ENCODE results near the gene STIMATE.

The STIMATE gene

DNA sequence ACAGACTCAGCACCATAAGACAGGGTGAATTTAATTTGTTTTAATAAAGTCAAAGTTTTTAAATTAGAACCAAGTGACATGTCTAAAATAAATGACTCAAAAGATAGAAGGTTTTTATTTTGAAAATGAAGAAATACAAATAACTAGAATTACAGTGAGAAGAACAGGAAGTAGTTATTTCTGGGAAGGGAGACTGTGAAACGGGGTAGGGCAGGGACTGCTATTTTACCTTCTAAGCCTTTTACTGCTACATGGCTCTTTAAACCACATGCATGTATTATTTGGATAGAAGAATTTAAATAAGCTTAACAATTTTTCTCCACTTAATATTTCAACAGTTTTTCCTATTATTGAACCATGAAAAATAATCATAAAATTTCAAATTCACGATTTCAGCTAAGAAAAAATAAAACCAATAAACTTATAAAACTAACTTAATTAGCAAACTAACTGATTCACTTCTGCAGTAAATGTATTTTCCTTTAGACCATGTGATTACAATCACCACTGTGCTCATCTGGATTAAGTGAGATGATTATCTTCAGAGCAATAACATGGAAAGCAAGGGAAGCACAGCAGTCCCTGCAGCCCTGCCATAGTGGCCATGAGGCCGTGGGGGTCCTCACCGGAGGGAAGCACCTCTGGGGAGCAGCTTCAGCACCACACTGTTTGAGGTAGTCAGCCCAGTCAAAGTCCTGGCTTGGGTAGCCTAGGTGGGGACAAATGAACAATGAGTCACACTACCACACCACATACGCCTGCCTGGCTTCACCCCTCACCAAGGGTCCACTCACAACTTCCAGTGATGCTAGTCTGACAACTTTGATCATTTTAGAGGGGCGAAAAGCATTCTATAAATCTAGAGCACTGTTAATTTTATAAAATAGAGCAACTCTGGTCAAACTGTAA, 28.3 kb upstream of the STIMATE start:
- no peak overlapping the region for H3K4me3 ChIP-seq (ENCODE audit: insufficient read length, low read depth)
- H3K4me1 ChIP-seq (ENCODE audit: insufficient read depth, insufficient read length): no peaks in the 10 kb centered on the region
- H3K27me3 ChIP-seq (ENCODE audit: insufficient read depth, insufficient read length): no peaks in the 10 kb centered on the region
- DNase-seq (ENCODE audit: low read depth, low spot score): no peak
- TF ChIP-seq YY1 (IDR thresholded peaks at IDR 0.05; ENCODE audit: insufficient read depth, insufficient read length) (no peak), ZNF274 (IDR thresholded peaks at IDR 0.05; ENCODE audit: low read depth, low read length) (no peak), SUZ12 (IDR thresholded peaks at IDR 0.05; ENCODE audit: extremely low read depth, insufficient read depth, insufficient read length) (no peak)
- no peak overlapping the region for H3K9ac ChIP-seq (ENCODE audit: insufficient read length, low read depth)
- H3K36me3 ChIP-seq (ENCODE audit: insufficient read depth, insufficient read length, low read length): no peaks in the 10 kb centered on the region
- H3K9me3 ChIP-seq (ENCODE audit: insufficient read depth, low read length): no peaks in the 10 kb centered on the region

- no peak for DNase-seq (ENCODE audit: low read depth, low spot score)
- Histone ChIP-seq H3K36me3 (ENCODE audit: insufficient read depth, insufficient read length, low read length) (peaks cover 4% of the 10 kb centered on the region), H3K9ac (ENCODE audit: insufficient read length, low read depth) (no peak overlapping the region), H3K4me3 (ENCODE audit: insufficient read length, low read depth) (no peak overlapping the region), H3K27me3 (ENCODE audit: insufficient read depth, insufficient read length) (no peaks in the 10 kb centered on the region), H3K4me1 (ENCODE audit: insufficient read depth, insufficient read length) (no peaks in the 10 kb centered on the region), H3K9me3 (ENCODE audit: insufficient read depth, low read length) (no peaks in the 10 kb centered on the region)
- no peak for TF ChIP-seq SUZ12 (IDR thresholded peaks at IDR 0.05; ENCODE audit: extremely low read depth, insufficient read depth, insufficient read length)
- TF ChIP-seq ZNF274 (IDR thresholded peaks at IDR 0.05; ENCODE audit: low read depth, low read length): no peak
- no peak for TF ChIP-seq YY1 (IDR thresholded peaks at IDR 0.05; ENCODE audit: insufficient read depth, insufficient read length)
These were observed 26.6 kb upstream of the STIMATE start for GRCh38 chr3:52923963-52924362.

DNA sequence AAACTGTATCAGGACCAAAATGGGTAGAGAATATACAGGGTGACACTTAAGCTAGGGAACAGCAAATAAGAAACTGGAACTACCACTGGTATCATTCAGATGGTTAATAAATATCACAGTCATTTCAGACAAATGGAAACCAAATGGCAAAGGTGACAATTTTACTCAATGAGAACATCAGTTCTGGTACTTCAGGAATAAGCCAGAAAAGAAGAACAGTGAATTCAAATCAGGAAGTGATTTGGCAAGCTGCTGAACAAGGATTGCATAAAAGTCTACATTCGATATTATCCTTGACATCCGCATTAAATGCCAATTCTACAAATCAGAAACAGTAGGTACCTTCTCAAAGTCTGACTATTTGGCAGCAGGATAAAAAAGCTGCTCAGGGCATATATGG, 23.5 kb upstream of the STIMATE start:
- Histone ChIP-seq H3K36me3 (ENCODE audit: insufficient read depth, insufficient read length, low read length) (peaks cover 4% of the 10 kb centered on the region), H3K4me3 (ENCODE audit: insufficient read length, low read depth) (no peak overlapping the region), H3K9ac (ENCODE audit: insufficient read length, low read depth) (no peak overlapping the region), H3K4me1 (ENCODE audit: insufficient read depth, insufficient read length) (no peaks in the 10 kb centered on the region), H3K27me3 (ENCODE audit: insufficient read depth, insufficient read length) (no peaks in the 10 kb centered on the region), H3K9me3 (ENCODE audit: insufficient read depth, low read length) (no peaks in the 10 kb centered on the region)
- TF ChIP-seq SUZ12 (IDR thresholded peaks at IDR 0.05; ENCODE audit: extremely low read depth, insufficient read depth, insufficient read length) (no peak), ZNF274 (IDR thresholded peaks at IDR 0.05; ENCODE audit: low read depth, low read length) (no peak), YY1 (IDR thresholded peaks at IDR 0.05; ENCODE audit: insufficient read depth, insufficient read length) (no peak)
- no peak for DNase-seq (ENCODE audit: low read depth, low spot score)

DNA sequence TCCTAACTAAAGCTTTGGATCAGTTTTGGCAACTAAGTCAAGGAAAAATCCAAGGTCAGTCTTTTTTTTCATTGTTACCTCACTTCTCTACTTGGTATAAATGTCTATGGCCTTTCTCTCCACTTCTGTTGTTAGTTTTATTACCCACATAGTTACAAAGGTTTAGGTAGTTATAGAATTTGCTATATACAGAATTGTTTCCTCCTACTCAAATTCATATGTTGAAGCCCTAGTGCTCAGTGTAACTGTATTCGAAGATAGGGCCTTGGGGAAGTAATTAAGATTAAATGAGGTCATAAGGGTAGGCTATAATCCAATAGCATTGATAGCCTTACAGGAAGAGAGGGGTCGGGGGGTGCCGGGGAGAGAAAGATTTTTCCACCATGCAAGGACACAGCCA, 19.7 kb upstream of the STIMATE start:
- Histone ChIP-seq H3K27me3 (ENCODE audit: insufficient read depth, insufficient read length) (no peaks in the 10 kb centered on the region), H3K36me3 (ENCODE audit: insufficient read depth, insufficient read length, low read length) (peaks cover 4% of the 10 kb centered on the region), H3K4me3 (ENCODE audit: insufficient read length, low read depth) (no peak overlapping the region), H3K9me3 (ENCODE audit: insufficient read depth, low read length) (no peaks in the 10 kb centered on the region), H3K9ac (ENCODE audit: insufficient read length, low read depth) (no peak overlapping the region), H3K4me1 (ENCODE audit: insufficient read depth, insufficient read length) (no peaks in the 10 kb centered on the region)
- no peak for DNase-seq (ENCODE audit: low read depth, low spot score)
- TF ChIP-seq SUZ12 (IDR thresholded peaks at IDR 0.05; ENCODE audit: extremely low read depth, insufficient read depth, insufficient read length) (no peak), YY1 (IDR thresholded peaks at IDR 0.05; ENCODE audit: insufficient read depth, insufficient read length) (no peak), ZNF274 (IDR thresholded peaks at IDR 0.05; ENCODE audit: low read depth, low read length) (no peak)

GRCh38 chr3:52915294-52915693, 17.9 kb upstream of the STIMATE start:
- Histone ChIP-seq H3K36me3 (ENCODE audit: insufficient read depth, insufficient read length, low read length) (peaks cover 4% of the 10 kb centered on the region), H3K9me3 (ENCODE audit: insufficient read depth, low read length) (no peaks in the 10 kb centered on the region), H3K4me3 (ENCODE audit: insufficient read length, low read depth) (no peak overlapping the region), H3K4me1 (ENCODE audit: insufficient read depth, insufficient read length) (no peaks in the 10 kb centered on the region), H3K27me3 (ENCODE audit: insufficient read depth, insufficient read length) (no peaks in the 10 kb centered on the region), H3K9ac (ENCODE audit: insufficient read length, low read depth) (no peak overlapping the region)
- TF ChIP-seq SUZ12 (IDR thresholded peaks at IDR 0.05; ENCODE audit: extremely low read depth, insufficient read depth, insufficient read length) (no peak), YY1 (IDR thresholded peaks at IDR 0.05; ENCODE audit: insufficient read depth, insufficient read length) (no peak), ZNF274 (IDR thresholded peaks at IDR 0.05; ENCODE audit: low read depth, low read length) (no peak)
- no peak for DNase-seq (ENCODE audit: low read depth, low spot score)

DNA sequence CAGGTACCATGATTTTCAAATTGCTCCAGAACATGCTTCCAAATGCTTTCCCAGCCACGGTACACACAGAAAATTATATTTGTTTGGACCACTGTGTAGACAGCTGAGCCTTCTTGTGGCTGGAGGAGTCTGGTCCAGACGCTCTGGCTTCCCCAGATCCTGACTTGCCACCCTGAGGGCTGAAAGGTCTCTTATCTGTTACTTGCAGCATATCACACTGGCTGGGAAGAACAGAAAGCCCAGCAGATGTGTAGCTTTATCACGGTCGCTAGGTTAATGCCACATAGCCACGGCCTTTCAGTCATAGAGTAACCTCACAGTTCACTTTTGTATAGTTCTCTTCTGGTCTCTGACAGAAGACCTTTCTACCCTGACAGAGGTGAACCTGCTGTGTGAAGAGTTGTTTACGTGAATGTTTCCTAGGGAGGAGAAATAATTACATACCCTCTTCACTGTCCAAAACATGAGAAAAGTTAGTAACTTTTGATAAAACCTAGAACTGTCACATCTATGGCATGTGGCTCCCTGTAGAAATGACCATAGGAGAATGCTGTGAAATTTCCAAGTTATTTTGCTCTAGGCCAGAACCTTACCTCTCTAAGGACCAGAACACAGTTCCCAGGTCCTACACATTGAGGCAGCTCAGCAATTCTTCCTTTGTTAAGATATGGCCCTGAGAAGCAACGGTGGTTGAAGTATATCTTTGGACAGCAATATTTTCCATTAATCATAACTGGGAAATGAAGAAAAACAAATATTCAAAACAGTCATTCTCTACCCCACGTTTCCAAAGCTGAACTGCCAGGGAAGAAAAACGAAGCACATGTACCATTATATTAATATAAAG, 15.8 kb upstream of the STIMATE start:
- H3K9me3 ChIP-seq (ENCODE audit: insufficient read depth, low read length): no peaks in the 10 kb centered on the region
- no peak for DNase-seq (ENCODE audit: low read depth, low spot score)
- no peaks in the 10 kb centered on the region for H3K4me1 ChIP-seq (ENCODE audit: insufficient read depth, insufficient read length)
- H3K36me3 ChIP-seq (ENCODE audit: insufficient read depth, insufficient read length, low read length): no peaks in the 10 kb centered on the region
- no peak for TF ChIP-seq SUZ12 (IDR thresholded peaks at IDR 0.05; ENCODE audit: extremely low read depth, insufficient read depth, insufficient read length)
- TF ChIP-seq ZNF274 (IDR thresholded peaks at IDR 0.05; ENCODE audit: low read depth, low read length): no peak
- TF ChIP-seq YY1 (IDR thresholded peaks at IDR 0.05; ENCODE audit: insufficient read depth, insufficient read length): no peak
- no peak overlapping the region for H3K4me3 ChIP-seq (ENCODE audit: insufficient read length, low read depth)
- no peak overlapping the region for H3K9ac ChIP-seq (ENCODE audit: insufficient read length, low read depth)
- no peaks in the 10 kb centered on the region for H3K27me3 ChIP-seq (ENCODE audit: insufficient read depth, insufficient read length)

GRCh38 chr3:52910823-52911222, 13.5 kb upstream of the STIMATE start:
- TF ChIP-seq YY1 (IDR thresholded peaks at IDR 0.05; ENCODE audit: insufficient read depth, insufficient read length) (no peak), SUZ12 (IDR thresholded peaks at IDR 0.05; ENCODE audit: extremely low read depth, insufficient read depth, insufficient read length) (no peak), ZNF274 (IDR thresholded peaks at IDR 0.05; ENCODE audit: low read depth, low read length) (no peak)
- H3K9ac ChIP-seq (ENCODE audit: insufficient read length, low read depth): no peak overlapping the region
- H3K9me3 ChIP-seq (ENCODE audit: insufficient read depth, low read length): no peaks in the 10 kb centered on the region
- H3K27me3 ChIP-seq (ENCODE audit: insufficient read depth, insufficient read length): no peaks in the 10 kb centered on the region
- H3K4me3 ChIP-seq (ENCODE audit: insufficient read length, low read depth): no peak overlapping the region
- no peaks in the 10 kb centered on the region for H3K36me3 ChIP-seq (ENCODE audit: insufficient read depth, insufficient read length, low read length)
- DNase-seq (ENCODE audit: low read depth, low spot score): no peak
- H3K4me1 ChIP-seq (ENCODE audit: insufficient read depth, insufficient read length): no peaks in the 10 kb centered on the region

All from NT2/D1 (cell line).